ENCODE results near the gene EVPL.
"Not testable (repeated sequence)": the region's sequence is repeated elsewhere in the genome, so short reads cannot be mapped to it uniquely, and the experiment has no call there.

Gene EVPL

GRCh38 chr17:76046064-76046463 is 19.0 kb upstream of the EVPL start:
- DNase-seq: no peak

DNA sequence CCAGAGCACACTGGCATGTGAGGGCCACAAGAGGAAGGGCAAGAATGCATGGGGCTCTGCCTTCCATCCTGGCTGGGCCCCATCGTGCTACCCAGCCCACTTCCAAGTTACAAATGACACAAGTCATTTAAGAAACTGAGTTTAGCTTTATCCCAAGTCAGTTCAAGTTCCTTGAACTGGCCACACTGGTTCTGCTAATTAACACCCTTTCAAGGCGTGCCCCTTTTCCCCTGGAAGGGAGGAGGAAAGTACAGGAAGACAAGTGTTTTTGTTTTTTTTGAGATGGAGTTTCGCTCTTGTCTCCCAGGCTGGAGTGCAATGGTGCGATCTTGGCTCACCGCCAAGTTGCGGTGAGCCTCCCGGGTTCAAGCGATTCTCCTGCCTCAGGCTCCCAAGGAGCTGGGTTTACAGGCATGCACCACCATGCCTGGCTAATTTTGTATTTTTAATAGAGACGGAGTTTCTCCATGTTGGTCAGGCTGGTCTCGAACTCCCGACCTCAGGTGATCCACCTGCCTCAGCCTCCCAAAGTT is 17.4 kb upstream of the EVPL start:
- not testable (repeated sequence) for DNase-seq

DNA sequence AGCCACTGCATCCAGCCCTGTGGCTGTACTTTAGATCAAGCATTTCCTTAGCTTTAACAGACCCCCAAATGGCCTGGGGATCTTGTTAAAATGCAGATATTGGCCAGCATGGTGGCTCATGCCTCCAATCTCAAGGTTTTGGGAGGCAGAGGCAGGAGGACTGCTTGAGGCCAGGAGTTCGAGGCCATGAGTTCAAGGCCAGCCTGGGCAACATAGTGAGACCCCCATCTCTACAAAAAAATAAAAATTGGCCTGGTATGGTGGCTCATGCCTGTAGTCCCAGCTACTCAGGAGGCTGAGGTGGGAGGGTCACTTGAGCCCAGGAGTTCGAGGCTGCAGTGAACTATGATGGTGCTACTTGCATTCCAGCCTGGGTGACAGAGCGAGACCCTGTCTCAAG is 15.8 kb upstream of the EVPL start:
- not testable (repeated sequence) for DNase-seq

DNA sequence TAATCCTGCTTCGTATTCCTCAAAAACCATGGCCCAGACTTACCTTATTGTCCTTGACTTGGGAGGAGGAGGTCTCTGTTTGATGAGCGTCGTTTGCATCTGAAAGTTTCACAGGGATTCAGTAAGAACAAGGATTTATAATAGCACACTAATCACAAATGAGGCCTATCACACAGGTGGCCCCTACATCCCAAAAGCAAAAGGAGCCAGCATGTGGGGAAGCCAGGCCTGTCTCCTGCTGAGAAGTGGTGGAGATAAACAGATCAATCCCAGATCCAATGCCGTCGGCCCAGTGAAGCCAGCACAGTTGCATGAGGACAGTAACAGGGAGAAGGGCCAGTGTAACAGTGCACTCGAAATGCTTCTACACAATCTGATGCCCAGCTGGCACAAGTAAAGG is 13.3 kb upstream of the EVPL start:
- DNase-seq: no peak

- no peak for DNase-seq
Observed at GRCh38 chr17:76039121-76039520, 12.0 kb upstream of the EVPL start.

GRCh38 chr17:76038050-76038449 is 10.9 kb upstream of the EVPL start:
- DNase-seq: no peak

DNA sequence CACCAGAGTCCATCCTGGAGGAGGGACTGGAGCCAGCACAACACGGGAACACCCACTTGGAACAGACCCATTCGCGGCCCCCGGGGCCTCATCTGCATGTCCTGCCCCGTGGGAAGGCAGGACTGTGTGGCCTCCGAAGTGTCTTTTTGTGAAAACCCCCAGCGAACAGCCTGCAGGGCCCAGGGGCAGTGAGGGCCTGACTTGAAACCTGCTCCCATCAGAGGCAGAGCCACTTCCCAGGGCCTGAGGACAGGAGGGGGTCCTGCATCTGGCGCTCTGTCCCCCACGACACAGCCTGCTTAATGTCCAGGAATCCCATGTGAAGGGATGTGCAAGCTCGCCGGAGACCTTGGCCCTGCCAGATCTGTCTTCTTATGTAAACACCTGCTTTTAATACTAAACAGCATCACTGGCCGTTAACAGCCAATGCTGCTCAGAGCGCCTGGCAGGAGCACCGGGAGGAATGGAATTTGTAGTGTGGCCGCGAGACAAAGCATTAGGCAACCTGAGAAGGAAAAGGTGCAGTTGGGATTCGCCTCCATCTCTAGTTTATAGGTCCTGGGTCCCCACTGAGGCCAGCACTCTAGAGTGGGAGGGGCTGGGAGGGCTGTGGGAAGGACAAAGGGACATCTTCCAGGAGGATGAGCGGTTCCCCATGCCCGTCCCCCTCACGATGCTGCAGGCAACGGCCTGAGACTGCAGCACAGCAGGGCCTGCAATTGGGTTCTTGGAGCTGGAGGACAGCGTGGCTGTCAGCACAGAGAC is 9.6 kb upstream of the EVPL start:
- no peak for DNase-seq

GRCh38 chr17:76034428-76035350 is 7.6 kb upstream of the EVPL start:
- no peak for DNase-seq

- no peak for DNase-seq
Observed at GRCh38 chr17:76033139-76033538, 6.0 kb upstream of the EVPL start.

DNA sequence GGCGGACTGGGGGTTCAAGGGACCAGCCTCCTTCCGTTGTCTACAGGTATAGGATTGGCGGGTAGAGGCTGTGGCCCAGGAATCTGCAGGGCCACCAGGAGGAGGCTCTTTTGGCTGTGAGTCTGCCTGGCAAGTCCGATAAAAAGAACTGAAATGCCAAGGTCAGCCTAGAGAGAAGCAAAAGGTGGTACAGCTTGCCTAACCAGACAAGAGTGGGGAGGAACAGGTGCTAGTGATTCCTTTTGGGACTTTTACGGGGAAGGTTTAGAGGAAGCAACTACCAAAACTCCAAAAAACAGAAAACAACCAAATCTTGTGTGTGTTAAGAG is 5.6 kb upstream of the EVPL start:
- no peak for DNase-seq

GRCh38 chr17:76032073-76032779 is 5.1 kb upstream of the EVPL start:
- no peak for DNase-seq

GRCh38 chr17:76026714-76027158 is 370 bp downstream of the EVPL start:
- no peak for DNase-seq

DNA sequence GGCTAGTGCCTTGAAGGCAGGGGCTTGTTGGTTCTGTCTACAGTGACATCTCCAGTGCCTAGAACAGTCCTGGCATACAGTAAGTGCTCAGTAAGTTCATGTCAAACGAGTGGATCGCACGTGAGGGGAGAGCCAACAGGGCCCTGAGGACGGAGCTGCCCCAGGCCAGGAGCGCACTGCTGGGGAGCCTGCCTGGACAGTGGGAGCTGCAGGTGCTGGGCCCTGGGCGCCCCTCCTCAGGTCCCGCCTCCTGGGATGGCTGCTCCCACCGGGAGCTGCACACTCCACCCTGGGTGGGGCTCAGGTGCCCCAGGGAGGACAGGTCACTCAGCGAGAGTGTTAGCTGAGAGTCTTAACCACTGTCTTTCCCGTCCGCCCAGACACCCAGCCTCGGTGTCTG is 1.8 kb downstream of the EVPL start:
- DNase-seq: no peak

DNA sequence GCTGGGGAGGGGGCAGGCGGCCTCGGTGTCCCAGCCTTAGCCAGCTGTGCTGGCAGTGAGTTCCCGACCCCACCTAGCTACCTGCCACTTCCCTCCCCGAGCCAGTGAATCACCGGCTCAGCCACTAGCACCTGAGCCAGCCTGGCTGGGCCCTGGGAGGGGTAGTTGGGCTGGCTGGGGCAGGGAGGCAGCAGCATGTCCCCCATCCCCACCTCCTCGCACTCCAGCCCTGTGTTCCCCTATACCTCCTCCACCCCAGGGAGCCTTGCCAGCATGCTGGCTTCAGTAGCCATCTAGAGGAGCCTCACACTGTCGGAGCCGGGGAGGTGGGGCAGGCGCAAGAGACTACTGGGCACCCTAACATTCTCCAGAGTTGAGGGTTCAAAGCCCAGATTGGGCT is 2.8 kb downstream of the EVPL start:
- no peak for DNase-seq

- no peak for DNase-seq
Observed at GRCh38 chr17:76023900-76024237, 3.2 kb downstream of the EVPL start.

GRCh38 chr17:76022973-76023899 is 3.9 kb downstream of the EVPL start:
- no peak for DNase-seq

- DNase-seq: no peak
Observed at GRCh38 chr17:76022285-76022684, 4.8 kb downstream of the EVPL start.

GRCh38 chr17:76019833-76020467 is 7.2 kb downstream of the EVPL start:
- DNase-seq: no peak

GRCh38 chr17:76018801-76019200 is 8.3 kb downstream of the EVPL start:
- no peak for DNase-seq

- no peak for DNase-seq
Observed at GRCh38 chr17:76018340-76018680, 8.8 kb downstream of the EVPL start.

GRCh38 chr17:76017481-76018339 is 9.4 kb downstream of the EVPL start:
- no peak for DNase-seq

Measured in stimulated activated CD4-positive, alpha-beta T cell treated with anti-CD3 and anti-CD28 coated beads, Interleukin-4, amount 100 ng/mL, for 1 hour (primary cell).